GM21576 (cell line): ENCODE data around the gene CRYGN.

Source experiments
- ATAC-seq: cut with Tn5 transposase; IDR thresholded peaks from one replicate; pipeline ENCODE4 v1.9.1; 2021; ENCODE audit warnings: mild to moderate bottlenecking, moderate library complexity; ENCODE audit not compliant: unreplicated experiment

Gene CRYGN

GRCh38 chr7:151381348-151382078 lies 58.4 kb downstream of the CRYGN start:
- ATAC-seq, result no peak

- ATAC-seq, result no peak
These were observed 58.9 kb downstream of the CRYGN start for GRCh38 chr7:151381098-151381347.

- ATAC-seq, result no peak
These were observed 59.5 kb downstream of the CRYGN start for GRCh38 chr7:151380199-151381097.

- no peak for ATAC-seq
These were observed 60.3 kb downstream of the CRYGN start for GRCh38 chr7:151379534-151380198.

GRCh38 chr7:151379193-151379520 lies 60.8 kb downstream of the CRYGN start:
- no peak for ATAC-seq
